ENCODE data around the gene SP110. TPM values are rescaled to one million over a fixed set of nuclear protein-coding genes. Genes with fewer than 3 reads are reported as not detected.

SP110 gene
- total RNA-seq, 4 donors from 2014 or later, result 22.0 to 26.7 (median 23.8) TPM

DNA sequence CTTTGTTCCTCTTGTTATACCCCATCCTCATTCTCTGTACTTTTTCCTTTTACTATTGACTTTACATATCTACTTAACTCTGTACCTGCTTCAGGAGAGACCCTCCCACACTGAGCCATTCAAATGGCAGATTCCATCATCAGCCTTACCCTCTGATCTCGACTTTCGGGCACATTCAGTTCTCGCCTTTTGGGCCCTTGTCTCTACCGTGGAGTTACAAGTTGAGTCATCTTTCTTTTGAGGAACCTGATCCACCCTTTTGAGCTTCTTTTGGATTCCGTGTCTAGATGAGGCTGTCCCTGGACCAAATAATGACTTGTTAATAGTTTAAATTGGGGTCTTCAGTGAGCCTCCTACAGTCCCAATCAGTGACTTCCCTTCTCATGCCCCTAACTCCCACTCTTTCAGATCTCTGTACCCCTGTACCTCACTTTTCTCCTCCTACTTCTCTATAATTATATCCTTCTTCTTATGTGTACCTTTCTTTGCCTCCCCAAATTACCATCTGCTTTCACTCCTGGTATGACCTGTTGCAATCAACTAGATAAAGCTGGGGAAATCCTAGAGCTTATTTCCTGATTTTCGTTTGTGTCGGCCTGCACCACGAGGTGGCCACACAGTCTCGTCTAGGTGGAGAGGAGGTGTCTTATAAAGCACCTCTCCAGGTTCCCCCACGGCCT lies 17.2 kb downstream of the SP110 start:
- whole genome bisulfite sequencing, 2 donors, result 89 to 92% methylated on average over 10 of the region's 10 CpGs

DNA sequence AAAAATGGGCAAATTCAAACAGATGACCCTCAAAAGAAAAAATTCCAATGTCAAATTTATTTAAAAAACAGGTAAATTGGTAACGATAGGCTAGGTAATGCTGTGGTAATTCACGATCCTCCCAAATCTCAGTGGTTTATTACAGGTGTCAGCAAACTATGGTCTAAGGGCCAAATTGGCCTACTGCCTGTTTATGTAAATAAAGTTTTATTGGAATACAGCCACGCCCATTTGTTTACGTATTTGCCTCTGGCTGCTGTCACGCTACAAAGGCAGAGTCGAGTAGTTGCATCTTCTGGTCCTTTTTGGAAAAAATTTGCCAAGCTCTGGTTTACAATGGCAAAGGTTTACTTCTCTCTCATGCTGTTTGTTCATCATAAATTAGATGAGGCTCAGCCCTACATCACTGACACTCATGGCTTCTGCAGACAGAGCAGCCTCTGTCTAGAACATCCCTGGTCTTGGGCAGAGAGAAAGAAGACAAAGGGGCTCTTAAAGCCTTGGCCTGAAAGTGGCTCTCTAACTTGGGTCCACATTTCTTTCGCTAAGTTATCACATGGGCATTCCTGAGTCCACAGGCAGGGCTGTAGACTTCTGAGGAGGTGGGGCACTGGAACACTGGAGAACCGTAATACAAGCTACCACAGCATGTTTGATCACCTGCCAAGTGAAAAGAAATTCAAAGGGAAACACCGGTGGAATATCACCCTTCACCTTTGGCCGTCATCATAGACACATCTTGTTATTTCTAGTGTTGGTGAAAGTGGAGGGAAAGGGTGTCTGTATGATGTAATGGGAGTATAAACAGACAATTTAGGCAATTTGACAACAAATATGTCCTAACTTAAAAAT lies 34.8 kb downstream of the SP110 start:
- no peak for DNase-seq (ENCODE audit: low spot score in 2 of 2)
- Histone ChIP-seq H3K4me1 (no peaks in the 10 kb centered on the region), H3K27ac (peak overlapping the region in 1 of 4 donors; percentile 74), H3K9me3 (no peaks in the 10 kb centered on the region), H3K27me3 (no peaks in the 10 kb centered on the region), H3K36me3 (peaks cover 0 to 52% (median 12%) of the 10 kb centered on the region in 3 donors), H3K4me3 (no peak overlapping the region)
- WGBS, 2 donors, result 52 to 53% methylated on average over 10 of the region's 10 CpGs
- TF ChIP-seq, protein P1, sequence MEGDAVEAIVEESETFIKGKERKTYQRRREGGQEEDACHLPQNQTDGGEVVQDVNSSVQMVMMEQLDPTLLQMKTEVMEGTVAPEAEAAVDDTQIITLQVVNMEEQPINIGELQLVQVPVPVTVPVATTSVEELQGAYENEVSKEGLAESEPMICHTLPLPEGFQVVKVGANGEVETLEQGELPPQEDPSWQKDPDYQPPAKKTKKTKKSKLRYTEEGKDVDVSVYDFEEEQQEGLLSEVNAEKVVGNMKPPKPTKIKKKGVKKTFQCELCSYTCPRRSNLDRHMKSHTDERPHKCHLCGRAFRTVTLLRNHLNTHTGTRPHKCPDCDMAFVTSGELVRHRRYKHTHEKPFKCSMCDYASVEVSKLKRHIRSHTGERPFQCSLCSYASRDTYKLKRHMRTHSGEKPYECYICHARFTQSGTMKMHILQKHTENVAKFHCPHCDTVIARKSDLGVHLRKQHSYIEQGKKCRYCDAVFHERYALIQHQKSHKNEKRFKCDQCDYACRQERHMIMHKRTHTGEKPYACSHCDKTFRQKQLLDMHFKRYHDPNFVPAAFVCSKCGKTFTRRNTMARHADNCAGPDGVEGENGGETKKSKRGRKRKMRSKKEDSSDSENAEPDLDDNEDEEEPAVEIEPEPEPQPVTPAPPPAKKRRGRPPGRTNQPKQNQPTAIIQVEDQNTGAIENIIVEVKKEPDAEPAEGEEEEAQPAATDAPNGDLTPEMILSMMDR (IDR thresholded peaks at IDR 0.05), result no peak
- TF ChIP-seq EP300 (IDR thresholded peaks at IDR 0.05) (peak; percentile 39 to 58), POLR2A (IDR thresholded peaks at IDR 0.05) (no peak)

More for the DNA sequence above, 17.2 kb downstream of the SP110 start:
- no peak overlapping the region for H3K4me3 ChIP-seq
- TF ChIP-seq POLR2A (IDR thresholded peaks at IDR 0.05) (no peak), EP300 (IDR thresholded peaks at IDR 0.05) (no peak)
- TF ChIP-seq, protein P1 (IDR thresholded peaks at IDR 0.05), result peak in 1 of 5 experiments; percentile 13
- H3K27ac ChIP-seq, result no peak overlapping the region
- no peak for DNase-seq (ENCODE audit: low spot score in 2 of 2)
- no peaks in the 10 kb centered on the region for H3K27me3 ChIP-seq
- H3K36me3 ChIP-seq, result peaks cover 6 to 98% (median 36%) of the 10 kb centered on the region in 3 donors
- peaks cover 0 to 18% (median 0%) of the 10 kb centered on the region in 4 donors for H3K9me3 ChIP-seq
- no peaks in the 10 kb centered on the region for H3K4me1 ChIP-seq

DNA sequence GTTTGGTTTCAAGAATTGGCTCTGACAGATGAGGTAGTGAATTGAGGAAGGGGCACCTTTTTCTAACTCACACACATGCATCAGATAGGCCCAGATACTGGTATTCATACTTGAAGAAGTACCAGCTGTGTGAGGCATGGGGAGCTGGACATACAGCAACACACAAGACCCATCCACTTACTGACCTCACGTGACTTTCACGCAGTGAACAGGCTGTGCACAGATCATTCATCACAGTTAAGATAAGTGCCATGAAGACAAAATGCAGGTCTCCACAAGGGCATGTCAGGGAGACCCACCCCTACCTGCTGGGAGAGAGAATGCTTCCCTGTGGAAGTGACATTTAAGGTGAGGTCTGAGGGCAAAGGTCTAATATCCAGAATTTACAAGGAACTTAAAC lies 38.6 kb downstream of the SP110 start:
- peaks cover 3 to 90% (median 14%) of the 10 kb centered on the region in 3 donors for H3K36me3 ChIP-seq
- no peak overlapping the region for H3K27ac ChIP-seq
- TF ChIP-seq POLR2A (IDR thresholded peaks at IDR 0.05), result no peak
- TF ChIP-seq, protein P1 (IDR thresholded peaks at IDR 0.05), result no peak
- DNase-seq (ENCODE audit: low spot score in 2 of 2), result no peak
- WGBS, 2 donors, result 85% methylated on average over 2 of the region's 2 CpGs
- H3K9me3 ChIP-seq, result no peaks in the 10 kb centered on the region
- no peaks in the 10 kb centered on the region for H3K27me3 ChIP-seq
- H3K4me3 ChIP-seq, result no peak overlapping the region
- H3K4me1 ChIP-seq, result no peaks in the 10 kb centered on the region

DNA sequence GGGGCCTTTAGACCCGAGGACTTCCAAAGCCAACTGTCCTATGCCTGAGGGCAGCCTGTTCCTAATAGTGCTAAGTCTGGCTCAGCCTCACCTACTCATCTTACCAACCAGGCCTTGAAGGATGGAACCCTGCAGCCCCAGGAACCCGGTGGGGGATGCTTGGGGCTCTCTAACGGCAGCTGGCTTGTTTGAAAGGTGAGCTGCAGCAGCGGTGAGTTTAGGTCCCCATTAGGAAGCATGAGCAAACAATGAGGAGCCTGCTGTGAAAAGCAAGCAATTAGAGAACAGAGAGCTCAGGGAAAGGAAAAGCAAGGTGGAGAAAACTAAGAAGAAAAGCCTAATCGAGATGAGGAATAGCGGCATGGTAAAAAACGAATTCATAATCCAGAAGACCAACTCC lies 39.9 kb downstream of the SP110 start:
- 81 to 84% methylated on average over 7 of the region's 7 CpGs for WGBS, 2 donors
- H3K36me3 ChIP-seq, result peaks cover 3 to 99% (median 14%) of the 10 kb centered on the region in 3 donors

More for the DNA sequence above, 39.9 kb downstream of the SP110 start:
- Histone ChIP-seq H3K4me3 (no peak overlapping the region), H3K27ac (no peak overlapping the region), H3K27me3 (no peaks in the 10 kb centered on the region), H3K4me1 (no peaks in the 10 kb centered on the region), H3K9me3 (no peaks in the 10 kb centered on the region)
- TF ChIP-seq EP300 (IDR thresholded peaks at IDR 0.05) (no peak), POLR2A (IDR thresholded peaks at IDR 0.05) (no peak)
- TF ChIP-seq, protein P1 (IDR thresholded peaks at IDR 0.05), result no peak
- DNase-seq (ENCODE audit: low spot score in 2 of 2), result no peak
